Gastroesophageal sphincter (tissue), 4 donors: Measurements from ENCODE around the gene ARRDC4. TPM values are rescaled to one million over a fixed set of nuclear protein-coding genes. Genes with fewer than 3 reads are reported as not detected.

ENCODE experiments used
- ATAC-seq: fragments of 150-250 bp; one replicate; pipeline ENCODE4 v1.9.1; 2016; ENCODE audit warnings: mild to moderate bottlenecking, moderate library complexity
- H3K27ac ChIP-seq, 4 donors: fragments of 200-600 bp; sonication (generic) in 3 of 4; 1 replicate in 3 of 4; 2 replicates in 1 of 4; pipeline ENCODE4 v1.5.1; 2016 to 2019
- H3K27me3 ChIP-seq: fragments of 200-600 bp; sonication (generic); one replicate; pipeline ENCODE4 v1.5.1; 2019
- H3K36me3 ChIP-seq, 2 donors: fragments of 200-600 bp; sonication (generic); one replicate each; pipeline ENCODE4 v1.5.1; 2019; ENCODE audit warnings: control low read depth in 1 of 2
- H3K4me1 ChIP-seq, 3 donors: fragments of 200-600 bp; sonication (generic); 1 replicate in 2 of 3; 2 replicates in 1 of 3; pipeline ENCODE4 v1.5.1; 2016 to 2019; ENCODE audit warnings: control low read depth in 2 of 3
- H3K4me3 ChIP-seq, 2 donors: fragments of 200-600 bp; sonication (generic); one replicate each; pipeline ENCODE4 v1.5.1; 2019; ENCODE audit warnings: mild to moderate bottlenecking in 1 of 2, moderate library complexity in 1 of 2
- H3K9me3 ChIP-seq, 3 donors: fragments of 200-600 bp; sonication (generic); one replicate each; pipeline ENCODE4 v1.5.1; 2017 to 2019; ENCODE audit warnings: control low read depth in 2 of 3
- EP300 ChIP-seq: sonication (generic); formaldehyde crosslinking; IDR thresholded peaks from one replicate; pipeline ENCODE4 v1.6.1; 2017; ENCODE audit warnings: antibody characterized with exemption, mild to moderate bottlenecking
- POLR2A ChIP-seq, 2 donors: fragments of 450-650 bp; IDR thresholded peaks; one replicate each; pipeline ENCODE4 v1.6.1; 2017; ENCODE audit warnings: antibody characterized with exemption in 2 of 2, mild to moderate bottlenecking in 2 of 2, moderate library complexity in 1 of 2
- POLR2AphosphoS5 ChIP-seq: sonication (generic); formaldehyde crosslinking; IDR thresholded peaks from one replicate; pipeline ENCODE4 v1.6.1; 2017; ENCODE audit warnings: antibody characterized with exemption
- WGBS, 2 donors: methylation state at CpG; one replicate each; pipeline ENCODE4 v1.1.5; 2018; ENCODE audit warnings: low coverage in 1 of 2; 5-methylcytosine and 5-hydroxymethylcytosine counted together
- total RNA-seq, 4 donors: library from RNA; depleted of rRNA; stranded (reverse); fragments of >200 nt; gene quantifications; one replicate each; pipeline ENCODE4 v1.1.0, GENCODE V29; 2016
- TF ChIP-seq, protein P1 (sequence below), 4 experiments: fragments of 200-600 bp in 2 of 4; fragments of 450-650 bp in 2 of 4; sonication (generic) in 1 of 4; IDR thresholded peaks; one replicate each; pipeline ENCODE4 v1.5.1; 2017 to 2019; ENCODE audit warnings: antibody characterized with exemption in 4 of 4, mild to moderate bottlenecking in 2 of 4, moderate library complexity in 2 of 4

ARRDC4 gene
- total RNA-seq, 4 donors from 2014 or later, result 49.5 to 176 (median 116) TPM

DNA sequence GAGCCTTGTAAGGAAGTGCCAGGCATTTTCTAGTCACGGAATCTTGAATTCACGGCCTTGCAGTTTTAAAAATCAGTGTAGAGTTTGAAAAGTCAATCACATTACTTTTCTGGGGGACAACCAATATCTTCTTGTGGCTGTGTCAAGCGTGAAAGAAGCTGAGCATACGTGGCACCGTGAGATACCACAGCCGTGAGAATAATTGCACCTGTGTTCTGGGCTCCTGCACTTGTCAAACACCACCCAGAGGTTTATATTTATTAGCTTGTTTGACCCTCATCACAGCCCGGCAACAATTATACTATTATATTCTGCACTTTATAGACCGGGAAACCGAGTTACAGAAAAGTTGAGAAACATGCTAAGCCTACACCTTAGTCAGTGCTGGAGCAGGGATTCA lies 45.2 kb downstream of the ARRDC4 start:
- 73 to 74% methylated on average over 9 of the region's 9 CpGs for WGBS, 2 donors
- TF ChIP-seq EP300 (no peak), POLR2A (IDR thresholded peaks at IDR 0.05) (no peak), POLR2AphosphoS5 (no peak)
- TF ChIP-seq, protein P1, sequence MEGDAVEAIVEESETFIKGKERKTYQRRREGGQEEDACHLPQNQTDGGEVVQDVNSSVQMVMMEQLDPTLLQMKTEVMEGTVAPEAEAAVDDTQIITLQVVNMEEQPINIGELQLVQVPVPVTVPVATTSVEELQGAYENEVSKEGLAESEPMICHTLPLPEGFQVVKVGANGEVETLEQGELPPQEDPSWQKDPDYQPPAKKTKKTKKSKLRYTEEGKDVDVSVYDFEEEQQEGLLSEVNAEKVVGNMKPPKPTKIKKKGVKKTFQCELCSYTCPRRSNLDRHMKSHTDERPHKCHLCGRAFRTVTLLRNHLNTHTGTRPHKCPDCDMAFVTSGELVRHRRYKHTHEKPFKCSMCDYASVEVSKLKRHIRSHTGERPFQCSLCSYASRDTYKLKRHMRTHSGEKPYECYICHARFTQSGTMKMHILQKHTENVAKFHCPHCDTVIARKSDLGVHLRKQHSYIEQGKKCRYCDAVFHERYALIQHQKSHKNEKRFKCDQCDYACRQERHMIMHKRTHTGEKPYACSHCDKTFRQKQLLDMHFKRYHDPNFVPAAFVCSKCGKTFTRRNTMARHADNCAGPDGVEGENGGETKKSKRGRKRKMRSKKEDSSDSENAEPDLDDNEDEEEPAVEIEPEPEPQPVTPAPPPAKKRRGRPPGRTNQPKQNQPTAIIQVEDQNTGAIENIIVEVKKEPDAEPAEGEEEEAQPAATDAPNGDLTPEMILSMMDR (IDR thresholded peaks at IDR 0.05), result no peak

GRCh38 chr15:98009169-98009568 lies 48.7 kb downstream of the ARRDC4 start:
- no peak for ATAC-seq
- 27 to 62% methylated on average over 2 to 4 of the region's 4 CpGs for WGBS, 2 donors
- no peak overlapping the region for H3K4me3 ChIP-seq
- no peaks in the 10 kb centered on the region for H3K9me3 ChIP-seq
- TF ChIP-seq POLR2AphosphoS5, result no peak
- TF ChIP-seq POLR2A (IDR thresholded peaks at IDR 0.05), result no peak
- TF ChIP-seq, protein P1 (IDR thresholded peaks at IDR 0.05), result no peak
- no peak for TF ChIP-seq EP300
- peaks cover 0 to 16% (median 0%) of the 10 kb centered on the region in 3 donors for H3K4me1 ChIP-seq
- no peaks in the 10 kb centered on the region for H3K27me3 ChIP-seq
- H3K27ac ChIP-seq, result no peak overlapping the region
- H3K36me3 ChIP-seq, result no peaks in the 10 kb centered on the region

More for the DNA sequence above, 45.2 kb downstream of the ARRDC4 start:
- no peak for ATAC-seq
- Histone ChIP-seq H3K27ac (peak overlapping the region in 1 of 4 donors; percentile 9), H3K9me3 (no peaks in the 10 kb centered on the region), H3K36me3 (no peaks in the 10 kb centered on the region), H3K4me3 (no peak overlapping the region), H3K27me3 (no peaks in the 10 kb centered on the region), H3K4me1 (peaks cover 0 to 24% (median 0%) of the 10 kb centered on the region in 3 donors)

DNA sequence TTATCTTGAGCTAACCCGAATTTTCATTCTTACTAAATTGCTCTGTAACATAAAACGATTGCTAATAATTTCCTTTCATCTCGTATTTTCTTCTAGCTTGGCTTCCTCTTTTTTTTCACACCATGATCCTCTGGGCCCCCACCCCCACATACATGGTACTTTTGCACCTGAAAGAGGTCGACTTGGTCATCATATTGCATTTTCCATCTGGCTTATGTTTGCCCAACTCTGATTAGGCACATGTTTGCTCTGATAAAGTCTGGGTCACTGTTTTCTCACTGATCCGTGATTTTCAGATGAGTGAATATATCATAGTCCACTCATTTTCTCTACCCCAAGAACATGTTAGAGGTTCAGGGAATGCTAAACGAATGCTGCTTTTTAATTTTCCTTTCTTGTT lies 49.5 kb downstream of the ARRDC4 start:
- no peak overlapping the region for H3K27ac ChIP-seq
- no peak for ATAC-seq
- H3K27me3 ChIP-seq, result no peaks in the 10 kb centered on the region
- WGBS, 2 donors, result 61 to 76% methylated on average over 5 to 6 of the region's 6 CpGs
- no peak overlapping the region for H3K4me3 ChIP-seq
- no peaks in the 10 kb centered on the region for H3K9me3 ChIP-seq
- no peaks in the 10 kb centered on the region for H3K36me3 ChIP-seq
- TF ChIP-seq POLR2AphosphoS5 (no peak), POLR2A (IDR thresholded peaks at IDR 0.05) (no peak), EP300 (no peak)
- TF ChIP-seq, protein P1 (IDR thresholded peaks at IDR 0.05), result no peak
- H3K4me1 ChIP-seq, result peaks cover 0 to 12% (median 0%) of the 10 kb centered on the region in 3 donors

DNA sequence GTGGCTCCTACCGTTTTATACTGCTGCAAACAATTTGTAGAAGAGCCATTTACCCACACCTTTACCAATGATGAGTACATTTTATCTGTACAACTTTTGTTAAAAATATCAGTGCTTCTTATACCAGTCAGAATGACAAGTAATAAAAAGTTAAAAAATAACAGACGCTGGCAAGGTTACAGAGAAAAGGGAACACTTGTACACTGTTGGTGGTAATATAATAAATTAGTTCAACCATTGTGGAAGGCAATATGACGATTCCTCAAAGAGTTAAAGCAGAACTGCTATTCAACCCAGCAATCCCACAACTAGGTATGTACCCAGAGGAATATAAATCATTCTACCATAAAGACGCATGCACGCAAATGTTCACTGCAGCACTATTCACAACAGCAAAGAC lies 51.9 kb downstream of the ARRDC4 start:
- Histone ChIP-seq H3K4me1 (peaks cover 0 to 3% (median 0%) of the 10 kb centered on the region in 3 donors), H3K4me3 (peak overlapping the region; percentile 19 to 21), H3K36me3 (no peaks in the 10 kb centered on the region), H3K27me3 (no peaks in the 10 kb centered on the region), H3K9me3 (no peaks in the 10 kb centered on the region), H3K27ac (peak overlapping the region in 3 of 4 donors; percentile 32 to 40 (median 39))
- ATAC-seq, result no peak
- TF ChIP-seq, protein P1 (IDR thresholded peaks at IDR 0.05), result no peak
- TF ChIP-seq POLR2A (IDR thresholded peaks at IDR 0.05) (no peak), POLR2AphosphoS5 (no peak), EP300 (no peak)
- 21 to 43% methylated on average over 5 of the region's 5 CpGs for WGBS, 2 donors

GRCh38 chr15:98013631-98014030 lies 53.1 kb downstream of the ARRDC4 start:
- H3K27ac ChIP-seq, result peak overlapping the region in 1 of 4 donors; percentile 42

More at GRCh38 chr15:98013631-98014030, 53.1 kb downstream of the ARRDC4 start:
- H3K27me3 ChIP-seq, result no peaks in the 10 kb centered on the region
- H3K4me1 ChIP-seq, result peaks cover 0 to 4% (median 0%) of the 10 kb centered on the region in 3 donors
- no peaks in the 10 kb centered on the region for H3K36me3 ChIP-seq
- H3K9me3 ChIP-seq, result no peaks in the 10 kb centered on the region
- ATAC-seq, result no peak
- no peak overlapping the region for H3K4me3 ChIP-seq
- TF ChIP-seq, protein P1 (IDR thresholded peaks at IDR 0.05), result no peak
- TF ChIP-seq POLR2A (IDR thresholded peaks at IDR 0.05) (no peak), POLR2AphosphoS5 (no peak), EP300 (no peak)
